ENCODE measurements around the gene TNS3.

GRCh38 chr7:47474211-47474936 lies 107.5 kb downstream of the TNS3 start:
- TF ChIP-seq CTCF (IDR thresholded peaks at IDR 0.05): no peak
- TF ChIP-seq POLR2A (IDR thresholded peaks at IDR 0.05): no peak
